ENCODE results near the gene SRRM3. TPM values are rescaled to one million over a fixed set of nuclear protein-coding genes. Genes with fewer than 3 reads are reported as not detected.
"Not testable (repeated sequence)": the region's sequence is repeated elsewhere in the genome, so short reads cannot be mapped to it uniquely, and the experiment has no call there.

SRRM3 gene
- total RNA-seq, 1 experiment from 2014 or later: 0.74 TPM

- Histone ChIP-seq H3K4me1 (replicated peaks; ENCODE audit: insufficient read depth) (peaks cover 8% of the 10 kb centered on the region), H3K27ac (no peak overlapping the region), H3F3A (ENCODE audit: insufficient read depth, low read depth) (peaks cover 7% of the 10 kb centered on the region; the same call in 1 of the 2 replicates), H3K36me3 (ENCODE audit: low read depth) (no peaks in the 10 kb centered on the region), H3K27me3 (ENCODE audit: insufficient read depth, low read depth) (peaks cover 39% of the 10 kb centered on the region), H3K4me3 (no peak overlapping the region), H3K4me2 (no peak overlapping the region), H3K9me3 (ENCODE audit: insufficient read depth, low read depth) (no peaks in the 10 kb centered on the region), H3K79me2 (ENCODE audit: low read depth) (no peaks in the 10 kb centered on the region), H4K20me1 (ENCODE audit: insufficient read depth) (no peaks in the 10 kb centered on the region), H2AFZ (no peak overlapping the region), H3K9me2 (ENCODE audit: insufficient read depth) (no peaks in the 10 kb centered on the region)
- TF ChIP-seq EZH2 (IDR thresholded peaks at IDR 0.05; ENCODE audit: low read depth) (no peak), CTCF (conservative IDR thresholded peaks at IDR 0.05) (no peak)
- POLR2A ChIA-PET (ENCODE audit: unreplicated experiment): no interaction called here
- intact Hi-C loops (cut with micrococcal nuclease; ENCODE audit: unreplicated experiment): no loop called here
- CTCF ChIA-PET: no interaction called here
- DNase-seq: peak in 1 of 2 experiments; percentile 43
- BruUV-seq (replicated peaks): no TSS peak
These were observed 23.7 kb downstream of the SRRM3 start for GRCh38 chr7:76225379-76225778.

GRCh38 chr7:76225951-76226350 lies 24.3 kb downstream of the SRRM3 start:
- Histone ChIP-seq H4K20me1 (ENCODE audit: insufficient read depth) (no peaks in the 10 kb centered on the region), H3K27me3 (ENCODE audit: insufficient read depth, low read depth) (peaks cover 39% of the 10 kb centered on the region), H3K9me2 (ENCODE audit: insufficient read depth) (no peaks in the 10 kb centered on the region), H3K79me2 (ENCODE audit: low read depth) (no peaks in the 10 kb centered on the region), H3K4me1 (replicated peaks; ENCODE audit: insufficient read depth) (peaks cover 8% of the 10 kb centered on the region), H3K9me3 (ENCODE audit: insufficient read depth, low read depth) (no peaks in the 10 kb centered on the region), H3K27ac (no peak overlapping the region), H3K4me3 (no peak overlapping the region), H3F3A (ENCODE audit: insufficient read depth, low read depth) (peaks cover 7% of the 10 kb centered on the region; the same call in 1 of the 2 replicates), H3K4me2 (no peak overlapping the region), H2AFZ (no peak overlapping the region), H3K36me3 (ENCODE audit: low read depth) (no peaks in the 10 kb centered on the region)
- DNase-seq: no peak
- intact Hi-C loops (cut with micrococcal nuclease; ENCODE audit: unreplicated experiment): no loop called here
- BruUV-seq (replicated peaks): no TSS peak
- ChIA-PET POLR2A (ENCODE audit: unreplicated experiment) (no interaction called here), CTCF (no interaction called here)
- TF ChIP-seq EZH2 (IDR thresholded peaks at IDR 0.05; ENCODE audit: low read depth): no peak
- TF ChIP-seq CTCF (conservative IDR thresholded peaks at IDR 0.05): no peak

GRCh38 chr7:76226878-76227423 lies 25.3 kb downstream of the SRRM3 start:
- CTCF ChIA-PET; H3K4me1 ChIP-seq (replicated peaks; ENCODE audit: insufficient read depth): not testable (repeated sequence)

GRCh38 chr7:76230214-76230613 lies 28.5 kb downstream of the SRRM3 start:
- H3K9me3 ChIP-seq (ENCODE audit: insufficient read depth, low read depth): no peaks in the 10 kb centered on the region
- H3K4me2 ChIP-seq: no peak overlapping the region
- no peaks in the 10 kb centered on the region for H3K4me1 ChIP-seq (replicated peaks; ENCODE audit: insufficient read depth)
- no peaks in the 10 kb centered on the region for H3K36me3 ChIP-seq (ENCODE audit: low read depth)
- H3K9me2 ChIP-seq (ENCODE audit: insufficient read depth): no peaks in the 10 kb centered on the region
- BruUV-seq (replicated peaks): no TSS peak
- H2AFZ ChIP-seq: no peak overlapping the region
- H4K20me1 ChIP-seq (ENCODE audit: insufficient read depth): no peaks in the 10 kb centered on the region
- H3K27ac ChIP-seq: no peak overlapping the region
- ChIA-PET CTCF (no interaction called here), POLR2A (ENCODE audit: unreplicated experiment) (no interaction called here)
- H3K27me3 ChIP-seq (ENCODE audit: insufficient read depth, low read depth): peaks cover 48% of the 10 kb centered on the region
- H3F3A ChIP-seq (ENCODE audit: insufficient read depth, low read depth): no peaks in the 10 kb centered on the region
- TF ChIP-seq CTCF (conservative IDR thresholded peaks at IDR 0.05): no peak
- TF ChIP-seq EZH2 (IDR thresholded peaks at IDR 0.05; ENCODE audit: low read depth): no peak
- no peaks in the 10 kb centered on the region for H3K79me2 ChIP-seq (ENCODE audit: low read depth)
- H3K4me3 ChIP-seq: no peak overlapping the region
- intact Hi-C loops (cut with micrococcal nuclease; ENCODE audit: unreplicated experiment): no loop called here
- DNase-seq: no peak

More at GRCh38 chr7:76226878-76227423, 25.3 kb downstream of the SRRM3 start:
- H3K4me3 ChIP-seq; H3K9me3 ChIP-seq (ENCODE audit: insufficient read depth, low read depth); BruUV-seq (replicated peaks); H3K9me2 ChIP-seq (ENCODE audit: insufficient read depth); intact Hi-C loops (cut with micrococcal nuclease; ENCODE audit: unreplicated experiment); H3K79me2 ChIP-seq (ENCODE audit: low read depth); POLR2A ChIA-PET (ENCODE audit: unreplicated experiment); H3K36me3 ChIP-seq (ENCODE audit: low read depth); H3K27ac ChIP-seq; H4K20me1 ChIP-seq (ENCODE audit: insufficient read depth); H3F3A ChIP-seq (ENCODE audit: insufficient read depth, low read depth); H3K4me2 ChIP-seq; DNase-seq; H2AFZ ChIP-seq: not testable (repeated sequence)
- peaks cover 40% of the 10 kb centered on the region for H3K27me3 ChIP-seq (ENCODE audit: insufficient read depth, low read depth)

All from PC-9 (cell line).